Epithelial cell of proximal tubule (primary cell): ENCODE data around the gene TMCO4. TPM values are rescaled to one million over a fixed set of nuclear protein-coding genes. Genes with fewer than 3 reads are reported as not detected.

Experiments
- DNase-seq: peaks from one replicate; pipeline ENCODE4 v3.0.0-alpha.2; 2011; ENCODE audit warnings: low read depth
- H3K4me3 ChIP-seq: 2 replicates; pipeline ENCODE4 v1.5.1; 2011; ENCODE audit warnings: low read depth, mild to moderate bottlenecking, low read length
- CTCF ChIP-seq: conservative IDR thresholded peaks from 2 replicates; pipeline ENCODE4 v1.5.1; 2012; ENCODE audit warnings: low read depth, mild to moderate bottlenecking, low read length
- total RNA-seq: library from RNA; depleted of rRNA; stranded (reverse); fragments of >200 nt; gene quantifications from 2 replicates; pipeline ENCODE4 v1.2.3, GENCODE V29; 2015

The TMCO4 gene
- total RNA-seq, 1 donor from 2014 or later, result 9.8 TPM

DNA sequence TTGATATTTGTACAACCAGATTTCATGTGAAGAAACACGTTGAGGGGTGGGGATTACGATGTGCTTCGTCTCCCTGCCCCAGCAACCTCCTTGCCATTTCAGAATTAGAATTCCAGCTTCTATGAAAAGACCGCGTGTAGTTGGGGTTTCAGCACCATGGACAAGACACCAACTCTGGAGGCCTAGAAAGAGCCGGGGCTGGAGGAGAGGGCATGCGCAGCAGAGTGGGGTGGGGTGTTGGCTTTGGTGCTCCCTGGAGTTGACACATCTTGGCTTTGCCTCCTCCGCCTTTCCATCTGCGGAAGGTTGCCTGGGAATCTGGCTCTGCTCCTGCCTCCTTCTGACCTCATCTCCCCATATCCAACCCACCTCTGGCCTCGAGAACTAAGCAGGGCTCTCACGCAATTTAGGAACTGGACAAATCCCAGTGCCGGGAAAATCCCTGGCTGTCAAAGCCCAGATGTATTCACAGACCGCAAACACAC lies 123.2 kb downstream of the TMCO4 start:
- no peak overlapping the region for H3K4me3 ChIP-seq
- no peak for DNase-seq
- no peak for TF ChIP-seq CTCF

DNA sequence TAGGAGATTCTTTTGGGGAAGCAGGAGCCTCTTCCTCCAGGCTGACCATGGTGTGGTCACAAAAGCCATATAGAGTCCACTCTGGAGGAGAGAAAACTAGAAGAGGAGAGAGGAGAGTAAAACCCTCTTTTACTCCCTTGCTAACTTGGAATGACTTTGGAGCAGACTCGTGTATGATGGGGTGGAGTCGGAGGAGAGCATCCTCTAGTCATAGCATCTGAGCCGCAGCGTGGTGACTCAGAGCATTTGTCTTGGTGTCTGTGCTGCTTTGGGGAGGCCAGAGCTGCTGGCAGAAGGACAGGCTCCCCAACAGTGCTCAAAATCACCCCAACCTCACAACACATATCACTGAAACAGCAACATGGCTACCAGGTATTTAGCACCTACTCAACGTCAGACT lies 123.9 kb downstream of the TMCO4 start:
- H3K4me3 ChIP-seq, result no peak overlapping the region
- TF ChIP-seq CTCF, result no peak
- DNase-seq, result no peak

- TF ChIP-seq CTCF, result no peak
- no peak for DNase-seq
- H3K4me3 ChIP-seq, result no peak overlapping the region
These were observed 127.5 kb downstream of the TMCO4 start for GRCh38 chr1:19672237-19672636.

- TF ChIP-seq CTCF, result no peak
- no peak overlapping the region for H3K4me3 ChIP-seq
- no peak for DNase-seq
These were observed 128.9 kb downstream of the TMCO4 start for GRCh38 chr1:19670787-19671186.

GRCh38 chr1:19668888-19669287 lies 130.8 kb downstream of the TMCO4 start:
- TF ChIP-seq CTCF, result no peak
- no peak for DNase-seq

GRCh38 chr1:19665496-19666465 lies 133.9 kb downstream of the TMCO4 start:
- DNase-seq, result no peak
- no peak for TF ChIP-seq CTCF

More at GRCh38 chr1:19668888-19669287, 130.8 kb downstream of the TMCO4 start:
- no peak overlapping the region for H3K4me3 ChIP-seq

DNA sequence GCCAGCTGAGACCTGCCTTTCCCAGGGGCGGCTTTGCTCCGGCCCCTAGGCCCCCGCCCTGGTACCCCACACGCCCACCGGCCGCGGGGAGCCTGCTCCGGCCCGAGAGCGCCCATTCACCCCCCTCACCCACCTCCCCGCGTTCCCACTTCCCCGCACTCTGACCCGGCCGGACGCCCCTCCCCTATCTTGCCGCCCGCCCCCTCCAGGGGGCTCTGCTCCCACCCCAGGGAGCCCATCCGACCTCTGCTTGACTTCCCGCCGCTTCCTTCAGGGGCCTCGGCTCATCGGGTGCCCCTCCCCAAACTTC lies 134.6 kb downstream of the TMCO4 start:
- no peak overlapping the region for H3K4me3 ChIP-seq
- no peak for DNase-seq
- no peak for TF ChIP-seq CTCF

More at GRCh38 chr1:19665496-19666465, 133.9 kb downstream of the TMCO4 start:
- H3K4me3 ChIP-seq, result no peak overlapping the region
